Activated CD8-positive, alpha-beta T cell treated with anti-CD3 and anti-CD28 coated beads for 36 hours (primary cell): Measurements from ENCODE around the gene TOP1. TPM values are rescaled to one million over a fixed set of nuclear protein-coding genes. Genes with fewer than 3 reads are reported as not detected.

ENCODE experiments used
- ATAC-seq: fragments of 200-7000 bp; cut with Tn5 transposase; one replicate; pipeline ENCODE4 v1.10.0; 2021; ENCODE audit warnings: mild to moderate bottlenecking, moderate library complexity
- CTCF ChIA-PET: fragments of 350-600 bp; sonication (Branson Sonifier 250); formaldehyde crosslinking; loops from one replicate; lab custom pipeline; 2021; ENCODE audit warnings: antibody characterized with exemption; lab: Charles Lee
- POLR2A ChIA-PET: fragments of 350-600 bp; sonication (Branson Sonifier 250); formaldehyde crosslinking; loops from one replicate; lab custom pipeline; 2021; ENCODE audit warnings: antibody characterized with exemption; lab: Charles Lee
- DNase-seq: peaks from one replicate; pipeline ENCODE4 v3.0.0-alpha.2; 2020
- H3K27ac Mint-ChIP-seq: one replicate; pipeline ENCODE4 v1.8.0; 2021; ENCODE audit warnings: mild to moderate bottlenecking, mixed read lengths
- H3K27me3 Mint-ChIP-seq: one replicate; pipeline ENCODE4 v1.8.0; 2021; ENCODE audit warnings: mixed read lengths
- H3K36me3 Mint-ChIP-seq: one replicate; pipeline ENCODE4 v1.8.0; 2021; ENCODE audit warnings: low read depth, mixed read lengths
- H3K4me1 Mint-ChIP-seq: one replicate; pipeline ENCODE4 v1.8.0; 2021; ENCODE audit warnings: low read depth, mixed read lengths
- H3K4me3 Mint-ChIP-seq: one replicate; pipeline ENCODE4 v1.8.0; 2021; ENCODE audit warnings: mild to moderate bottlenecking, moderate library complexity, mixed read lengths
- H3K9me3 Mint-ChIP-seq: one replicate; pipeline ENCODE4 v1.8.0; 2021; ENCODE audit warnings: mixed read lengths
- intact Hi-C: fragments of 100-400 bp; cut with micrococcal nuclease; formaldehyde crosslinking; loops from one replicate; pipeline ENCODE4 v1.10.0; 2022
- total RNA-seq, 2 experiments: library from RNA; stranded (reverse); gene quantifications; one replicate each; pipeline ENCODE4 v1.2.3, GENCODE V29; 2021
- TF ChIP-seq, protein P1 (sequence below): fragments of 200-600 bp; IDR thresholded peaks from one replicate; pipeline ENCODE4 v1.8.0; 2022; ENCODE audit warnings: antibody characterized with exemption, mild to moderate bottlenecking

Gene TOP1
- total RNA-seq, 2 experiments from 2014 or later, result 81.0 to 81.1 TPM

GRCh38 chr20:41147767-41148191 is 119.2 kb downstream of the TOP1 start:
- Mint-ChIP-seq H3K36me3 (peaks cover 70% of the 10 kb centered on the region), H3K4me3 (no peak overlapping the region), H3K27me3 (no peaks in the 10 kb centered on the region), H3K4me1 (peaks cover 96% of the 10 kb centered on the region), H3K27ac (peak overlapping the region; percentile 85), H3K9me3 (no peaks in the 10 kb centered on the region)
- intact Hi-C loops, result no loop called here
- ATAC-seq, result no peak
- TF ChIP-seq, protein P1, sequence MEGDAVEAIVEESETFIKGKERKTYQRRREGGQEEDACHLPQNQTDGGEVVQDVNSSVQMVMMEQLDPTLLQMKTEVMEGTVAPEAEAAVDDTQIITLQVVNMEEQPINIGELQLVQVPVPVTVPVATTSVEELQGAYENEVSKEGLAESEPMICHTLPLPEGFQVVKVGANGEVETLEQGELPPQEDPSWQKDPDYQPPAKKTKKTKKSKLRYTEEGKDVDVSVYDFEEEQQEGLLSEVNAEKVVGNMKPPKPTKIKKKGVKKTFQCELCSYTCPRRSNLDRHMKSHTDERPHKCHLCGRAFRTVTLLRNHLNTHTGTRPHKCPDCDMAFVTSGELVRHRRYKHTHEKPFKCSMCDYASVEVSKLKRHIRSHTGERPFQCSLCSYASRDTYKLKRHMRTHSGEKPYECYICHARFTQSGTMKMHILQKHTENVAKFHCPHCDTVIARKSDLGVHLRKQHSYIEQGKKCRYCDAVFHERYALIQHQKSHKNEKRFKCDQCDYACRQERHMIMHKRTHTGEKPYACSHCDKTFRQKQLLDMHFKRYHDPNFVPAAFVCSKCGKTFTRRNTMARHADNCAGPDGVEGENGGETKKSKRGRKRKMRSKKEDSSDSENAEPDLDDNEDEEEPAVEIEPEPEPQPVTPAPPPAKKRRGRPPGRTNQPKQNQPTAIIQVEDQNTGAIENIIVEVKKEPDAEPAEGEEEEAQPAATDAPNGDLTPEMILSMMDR, result no peak
- CTCF ChIA-PET, result interaction anchor here (1.1 to 14.5 kb wide), 5 partner anchors 9 to 192 kb away, joined by 3 to 209 read pairs (median 5); no protein-coding TSS in a partner anchor
- POLR2A ChIA-PET, result interaction anchor here (0.5 to 15.4 kb wide), 4 partner anchors 9 to 25 kb away, joined by 3 to 361 read pairs (median 4); no protein-coding TSS in a partner anchor
- DNase-seq, result no peak

GRCh38 chr20:41148942-41149341 is 120.3 kb downstream of the TOP1 start:
- Mint-ChIP-seq H3K27ac (peak overlapping the region; percentile 98), H3K4me1 (peaks cover 94% of the 10 kb centered on the region), H3K36me3 (peaks cover 74% of the 10 kb centered on the region), H3K9me3 (no peaks in the 10 kb centered on the region), H3K27me3 (no peaks in the 10 kb centered on the region), H3K4me3 (no peak overlapping the region)
- POLR2A ChIA-PET, result interaction anchor here (0.6 to 17.5 kb wide), 3 partner anchors 8 to 18 kb away, joined by 3 to 361 read pairs (median 6); partner anchors contain the start of gene PLCG1
- CTCF ChIA-PET, result interaction anchor here (0.8 to 1.3 kb wide), 3 partner anchors 8 to 158 kb away, joined by 3 to 4 read pairs (median 4); no protein-coding TSS in a partner anchor
- intact Hi-C loops, result no loop called here
- no peak for ATAC-seq
- DNase-seq, result no peak
- TF ChIP-seq, protein P1, result no peak

DNA sequence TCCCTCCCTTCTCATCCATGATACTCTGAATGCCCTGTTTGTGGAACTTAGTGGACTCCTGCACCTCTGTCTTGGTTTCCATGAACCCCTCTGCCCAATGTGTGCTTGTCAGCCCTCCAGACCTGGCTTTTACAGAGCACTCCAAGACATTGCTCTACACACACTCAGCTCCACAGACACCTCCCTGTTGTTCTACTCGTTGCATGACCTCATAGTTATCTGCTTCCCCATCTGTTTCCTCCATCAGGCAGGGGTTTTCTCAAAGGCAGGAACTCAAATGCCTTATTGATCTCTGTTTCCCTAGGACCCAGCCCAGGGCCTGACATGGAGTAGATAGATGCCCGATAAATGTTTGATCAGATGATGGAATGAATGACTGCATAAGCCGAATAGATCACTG is 122.0 kb downstream of the TOP1 start:
- peaks cover 94% of the 10 kb centered on the region for H3K4me1 Mint-ChIP-seq
- TF ChIP-seq, protein P1, result no peak
- POLR2A ChIA-PET, result interaction anchor here (1.2 to 17.5 kb wide), 2 partner anchors 10 to 17 kb away, joined by 3 to 361 read pairs; partner anchors contain the start of gene PLCG1
- intact Hi-C loops, result no loop called here
- no peak for DNase-seq
- no peaks in the 10 kb centered on the region for H3K27me3 Mint-ChIP-seq
- H3K36me3 Mint-ChIP-seq, result peaks cover 72% of the 10 kb centered on the region
- no peaks in the 10 kb centered on the region for H3K9me3 Mint-ChIP-seq
- peak overlapping the region; percentile 98 for H3K27ac Mint-ChIP-seq
- no peak overlapping the region for H3K4me3 Mint-ChIP-seq
- ATAC-seq, result peak; percentile 34
- CTCF ChIA-PET, result interaction anchor here (0.9 to 3.6 kb wide), 4 partner anchors 9 to 32 kb away, joined by 3 to 12 read pairs (median 3); no protein-coding TSS in a partner anchor

GRCh38 chr20:41151134-41151869 is 122.7 kb downstream of the TOP1 start:
- Mint-ChIP-seq H3K27me3 (no peaks in the 10 kb centered on the region), H3K36me3 (peaks cover 71% of the 10 kb centered on the region), H3K9me3 (no peaks in the 10 kb centered on the region), H3K4me3 (no peak overlapping the region), H3K4me1 (peaks cover 94% of the 10 kb centered on the region), H3K27ac (peak overlapping the region; percentile 98)
- ChIA-PET CTCF (interaction anchor here (1.3 to 3.6 kb wide), 4 partner anchors 7 to 32 kb away, joined by 3 to 17 read pairs (median 10); no protein-coding TSS in a partner anchor), POLR2A (interaction anchor here (1.2 to 17.5 kb wide), 2 partner anchors 11 to 16 kb away, joined by 3 to 361 read pairs; partner anchors contain the start of gene PLCG1)
- no peak for ATAC-seq
- intact Hi-C loops, result no loop called here
- no peak for DNase-seq
- TF ChIP-seq, protein P1, result no peak
